ENCODE data around the gene COQ9. TPM values are rescaled to one million over a fixed set of nuclear protein-coding genes. Genes with fewer than 3 reads are reported as not detected.

Gene COQ9
- total RNA-seq, 2 experiments from 2014 or later = 7.0 to 7.6 TPM

DNA sequence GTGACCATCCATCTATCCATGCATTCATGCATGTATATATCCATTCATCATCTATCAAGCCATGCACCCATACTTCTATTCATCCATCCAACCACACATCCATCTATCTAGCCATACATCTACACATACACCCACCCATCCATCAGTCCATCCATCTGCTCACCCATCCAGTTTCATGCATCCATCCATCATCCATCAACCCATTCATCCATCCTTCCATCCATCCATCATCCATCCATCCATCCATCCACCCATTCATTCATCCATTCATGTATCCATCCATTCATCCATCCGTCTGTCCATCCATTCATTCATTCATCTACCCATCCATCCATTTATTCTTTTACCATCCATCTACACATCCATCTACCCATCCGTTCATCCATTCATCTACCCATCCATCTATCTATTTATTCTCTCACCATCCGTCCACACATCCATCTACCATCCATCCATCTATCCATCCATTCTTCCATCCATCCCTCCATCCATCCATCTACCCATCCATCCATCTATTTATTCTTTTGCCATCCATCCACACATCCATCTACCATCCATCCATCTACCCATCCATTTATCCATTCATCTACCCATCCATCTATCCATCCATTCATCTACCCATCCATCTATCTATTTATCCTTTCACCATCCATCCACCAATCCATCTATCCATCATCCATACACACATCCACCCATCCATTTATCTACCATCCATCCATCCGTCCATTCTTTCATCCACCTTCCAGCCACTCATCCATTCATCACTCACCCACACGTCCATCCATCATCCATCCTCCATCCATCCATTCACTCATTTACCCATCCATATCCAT is 39.5 kb upstream of the COQ9 start:
- TF ChIP-seq, protein P1, sequence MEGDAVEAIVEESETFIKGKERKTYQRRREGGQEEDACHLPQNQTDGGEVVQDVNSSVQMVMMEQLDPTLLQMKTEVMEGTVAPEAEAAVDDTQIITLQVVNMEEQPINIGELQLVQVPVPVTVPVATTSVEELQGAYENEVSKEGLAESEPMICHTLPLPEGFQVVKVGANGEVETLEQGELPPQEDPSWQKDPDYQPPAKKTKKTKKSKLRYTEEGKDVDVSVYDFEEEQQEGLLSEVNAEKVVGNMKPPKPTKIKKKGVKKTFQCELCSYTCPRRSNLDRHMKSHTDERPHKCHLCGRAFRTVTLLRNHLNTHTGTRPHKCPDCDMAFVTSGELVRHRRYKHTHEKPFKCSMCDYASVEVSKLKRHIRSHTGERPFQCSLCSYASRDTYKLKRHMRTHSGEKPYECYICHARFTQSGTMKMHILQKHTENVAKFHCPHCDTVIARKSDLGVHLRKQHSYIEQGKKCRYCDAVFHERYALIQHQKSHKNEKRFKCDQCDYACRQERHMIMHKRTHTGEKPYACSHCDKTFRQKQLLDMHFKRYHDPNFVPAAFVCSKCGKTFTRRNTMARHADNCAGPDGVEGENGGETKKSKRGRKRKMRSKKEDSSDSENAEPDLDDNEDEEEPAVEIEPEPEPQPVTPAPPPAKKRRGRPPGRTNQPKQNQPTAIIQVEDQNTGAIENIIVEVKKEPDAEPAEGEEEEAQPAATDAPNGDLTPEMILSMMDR (IDR thresholded peaks at IDR 0.05) = no peak
- H3K4me3 Mint-ChIP-seq = no peak overlapping the region
- Histone ChIP-seq H3K36me3 (ENCODE audit: insufficient read depth, low read length) (no peaks in the 10 kb centered on the region), H3K9me3 (ENCODE audit: control insufficient read depth in 1 of 2, insufficient read depth in 1 of 2, low read length in 2 of 2) (no peaks in the 10 kb centered on the region), H3K27ac (ENCODE audit: low read depth in 1 of 2, low read length in 2 of 2) (no peak overlapping the region), H3K4me1 (ENCODE audit: insufficient read depth, low read length) (no peaks in the 10 kb centered on the region), H3K4me3 (ENCODE audit: low read length) (no peak overlapping the region), H3K27me3 (ENCODE audit: control insufficient read depth in 1 of 2, insufficient read depth in 2 of 2, low read length in 2 of 2) (no peaks in the 10 kb centered on the region)
- H3K4me1 Mint-ChIP-seq (ENCODE audit: low read depth) = no peaks in the 10 kb centered on the region
- no peaks in the 10 kb centered on the region for H3K36me3 Mint-ChIP-seq (ENCODE audit: low read depth)
- no peaks in the 10 kb centered on the region for H3K9me3 Mint-ChIP-seq
- ATAC-seq (ENCODE audit: poor library complexity) (no peak), DNase-seq (no peak)
- ChIA-PET CTCF (interaction anchor here (0.7 kb wide), 1 partner anchor 11 kb away, joined by 3 read pairs; no protein-coding TSS in a partner anchor), POLR2A (no interaction called here)
- no peak overlapping the region for H3K27ac Mint-ChIP-seq
- no peaks in the 10 kb centered on the region for H3K27me3 Mint-ChIP-seq
- intact Hi-C loops (cut with DNase I, micrococcal nuclease) = no loop called here

DNA sequence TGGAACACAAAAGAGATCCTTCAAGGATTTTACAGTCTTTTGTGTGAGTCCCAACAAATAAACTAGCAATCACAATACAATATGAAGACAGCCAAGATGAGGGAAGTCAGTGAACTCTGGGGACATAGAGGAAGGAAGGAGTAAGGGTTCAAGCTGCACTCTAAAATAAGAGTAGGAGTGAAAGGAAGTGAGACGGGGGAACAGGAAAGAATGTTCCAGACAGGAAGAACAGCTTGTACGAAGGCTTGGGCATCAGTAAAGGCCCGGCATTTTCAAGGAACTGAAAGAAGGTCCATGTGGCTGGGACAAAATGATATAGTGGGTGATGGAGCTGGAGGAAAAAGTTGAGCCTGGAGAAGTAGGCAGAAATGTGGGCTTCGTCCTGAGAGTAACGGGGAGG is 38.2 kb upstream of the COQ9 start:
- ChIA-PET POLR2A (no interaction called here), CTCF (interaction anchor here (0.6 kb wide), 1 partner anchor 116 kb away, joined by 3 read pairs; no protein-coding TSS in a partner anchor)
- DNase-seq (no peak), ATAC-seq (ENCODE audit: poor library complexity) (no peak)
- intact Hi-C loops (cut with DNase I, micrococcal nuclease) = no loop called here
- H3K27ac ChIP-seq (ENCODE audit: low read depth in 1 of 2, low read length in 2 of 2) = no peak overlapping the region
- Mint-ChIP-seq H3K9me3 (no peaks in the 10 kb centered on the region), H3K4me3 (no peak overlapping the region), H3K27ac (no peak overlapping the region), H3K4me1 (ENCODE audit: low read depth) (no peaks in the 10 kb centered on the region), H3K27me3 (no peaks in the 10 kb centered on the region), H3K36me3 (ENCODE audit: low read depth) (no peaks in the 10 kb centered on the region)
- H3K4me1 ChIP-seq (ENCODE audit: insufficient read depth, low read length) = no peaks in the 10 kb centered on the region
- no peaks in the 10 kb centered on the region for H3K36me3 ChIP-seq (ENCODE audit: insufficient read depth, low read length)
- TF ChIP-seq, protein P1 (IDR thresholded peaks at IDR 0.05) = no peak
- H3K27me3 ChIP-seq (ENCODE audit: control insufficient read depth in 1 of 2, insufficient read depth in 2 of 2, low read length in 2 of 2) = no peaks in the 10 kb centered on the region
- H3K4me3 ChIP-seq (ENCODE audit: low read length) = no peak overlapping the region
- H3K9me3 ChIP-seq (ENCODE audit: control insufficient read depth in 1 of 2, insufficient read depth in 1 of 2, low read length in 2 of 2) = no peaks in the 10 kb centered on the region

DNA sequence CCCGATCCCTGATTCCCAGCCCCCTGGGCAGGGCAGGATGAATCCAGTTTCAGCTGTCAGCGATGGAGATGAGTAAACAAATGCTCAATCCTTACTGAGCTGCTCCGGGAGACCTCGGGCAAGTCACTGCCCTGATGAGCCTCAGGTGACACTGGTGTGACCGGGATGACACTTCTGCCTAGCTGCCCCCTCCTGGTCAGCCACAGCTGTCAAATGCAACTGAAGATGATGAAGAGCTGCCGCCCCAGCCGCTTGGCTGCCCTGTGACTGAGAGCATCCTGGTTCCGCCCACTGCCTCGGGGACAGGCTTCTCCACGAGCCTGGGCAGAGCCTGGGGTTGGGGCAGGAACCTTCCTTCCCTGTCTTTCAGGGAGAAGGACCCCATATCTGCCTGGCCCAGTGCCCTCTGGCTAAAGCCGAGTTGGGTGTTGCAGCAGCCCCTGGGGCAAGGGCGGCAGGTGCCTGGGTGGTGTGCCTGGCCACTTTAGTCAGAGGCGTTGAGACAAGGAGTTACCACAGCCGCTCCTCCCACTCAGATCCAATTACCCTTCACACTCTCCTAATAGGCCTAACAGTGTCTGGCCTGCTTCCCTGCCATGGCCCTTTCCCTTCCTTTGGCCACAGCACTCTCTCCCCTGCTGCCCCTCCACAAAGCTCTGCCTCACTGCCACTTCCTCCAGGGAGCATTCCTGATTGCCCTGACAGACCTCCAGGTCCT is 37.2 kb upstream of the COQ9 start:
- ATAC-seq (ENCODE audit: poor library complexity) (no peak), DNase-seq (no peak)
- Mint-ChIP-seq H3K9me3 (no peaks in the 10 kb centered on the region), H3K27ac (no peak overlapping the region), H3K4me3 (no peak overlapping the region), H3K4me1 (ENCODE audit: low read depth) (no peaks in the 10 kb centered on the region), H3K36me3 (ENCODE audit: low read depth) (no peaks in the 10 kb centered on the region), H3K27me3 (no peaks in the 10 kb centered on the region)
- Histone ChIP-seq H3K36me3 (ENCODE audit: insufficient read depth, low read length) (no peaks in the 10 kb centered on the region), H3K27me3 (ENCODE audit: control insufficient read depth in 1 of 2, insufficient read depth in 2 of 2, low read length in 2 of 2) (no peaks in the 10 kb centered on the region), H3K27ac (ENCODE audit: low read depth in 1 of 2, low read length in 2 of 2) (no peak overlapping the region), H3K4me3 (ENCODE audit: low read length) (no peak overlapping the region), H3K4me1 (ENCODE audit: insufficient read depth, low read length) (no peaks in the 10 kb centered on the region), H3K9me3 (ENCODE audit: control insufficient read depth in 1 of 2, insufficient read depth in 1 of 2, low read length in 2 of 2) (no peaks in the 10 kb centered on the region)
- ChIA-PET CTCF (no interaction called here), POLR2A (no interaction called here)
- TF ChIP-seq, protein P1 (IDR thresholded peaks at IDR 0.05) = no peak
- intact Hi-C loops (cut with DNase I, micrococcal nuclease) = loop anchor here in 1 of 2 experiments (10.0 kb wide), 1 partner anchor 325 kb away; no protein-coding TSS in a partner anchor
